PFSK-1 (cell line): Measurements from ENCODE around the gene MGAT5.

Experiments used
- POLR2AphosphoS5 ChIP-seq: IDR thresholded peaks from 2 replicates; pipeline ENCODE4 v1.6.1; 2012; ENCODE audit warnings: low read depth, mild to moderate bottlenecking, control low read depth, low read length, moderate library complexity
- SIN3A ChIP-seq: IDR thresholded peaks from 2 replicates; pipeline ENCODE4 v1.6.1; 2012; ENCODE audit warnings: mild to moderate bottlenecking, low read length, moderate library complexity, borderline replicate concordance; ENCODE audit not compliant: insufficient read depth

DNA sequence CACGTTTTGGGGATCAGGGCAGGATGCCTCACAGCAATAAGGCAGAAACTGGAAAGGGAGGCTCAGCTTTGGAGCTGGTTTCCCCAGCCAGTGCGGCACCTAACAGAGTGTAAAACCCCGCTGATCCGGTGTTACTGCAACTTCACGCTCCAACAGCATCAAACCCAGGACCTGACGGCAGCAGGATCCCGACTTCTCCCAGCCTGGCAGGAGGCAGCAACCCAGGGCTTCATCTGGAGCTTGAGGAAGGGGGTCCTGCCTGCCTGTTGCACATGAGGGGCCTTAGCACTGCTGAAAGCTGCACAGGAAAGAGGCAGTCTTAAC, 209.8 kb downstream of the MGAT5 start:
- TF ChIP-seq SIN3A (no peak), POLR2AphosphoS5 (no peak)
